COLO668 (cell line): Measurements from ENCODE around the gene NBAS.

ENCODE experiments used
- DNase-seq: peaks from one replicate; lab custom pipeline; 2025; ENCODE audit not compliant: unreplicated experiment; lab: John Stamatoyannopoulos, UW

Gene NBAS

DNA sequence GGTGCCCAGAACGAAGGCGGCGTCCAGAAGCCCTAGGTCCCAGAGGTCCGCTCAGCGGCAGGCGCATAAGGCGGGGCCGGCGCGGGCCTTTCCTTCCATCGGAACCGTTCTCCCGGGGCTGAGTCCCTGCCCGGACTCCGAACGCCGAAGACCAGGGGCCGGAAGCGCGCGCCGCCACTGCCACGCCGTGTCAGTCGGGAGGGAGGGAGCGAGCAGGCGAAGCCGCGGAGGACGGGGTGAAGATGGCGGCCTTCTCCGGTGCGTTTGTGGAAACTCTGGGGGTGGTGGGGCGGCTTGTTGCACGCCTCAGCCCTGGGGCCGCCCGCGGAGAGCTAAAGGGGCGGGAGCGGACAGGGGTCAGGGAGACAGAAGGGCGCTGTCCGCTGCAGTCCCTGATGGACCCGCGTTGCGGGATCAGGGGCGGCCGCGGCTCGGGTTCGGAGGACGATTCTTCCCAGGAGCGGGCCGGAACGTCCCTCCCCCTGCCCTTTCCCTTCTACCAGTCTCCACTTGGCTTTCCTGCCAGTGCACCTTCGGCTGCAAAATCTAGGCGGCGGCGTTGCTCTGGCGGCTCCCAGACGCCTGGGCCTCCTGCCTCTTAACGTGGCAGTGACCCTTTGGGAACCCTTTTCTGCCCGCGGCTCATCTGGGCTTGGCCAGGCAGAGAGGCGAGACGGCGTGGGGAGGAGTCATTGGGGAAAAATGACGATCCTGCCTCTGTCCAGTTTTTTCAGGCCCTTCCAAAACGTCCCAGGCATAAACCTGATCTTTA lies 30.7 kb upstream of the NBAS start, which contains the start of gene DDX1:
DDX1 (plus strand) TSS at position 177 of the 772 bp plus-strand sequence; CDS start at position 243, 66 bp downstream.
- DNase-seq, result peak; percentile 90

DNA sequence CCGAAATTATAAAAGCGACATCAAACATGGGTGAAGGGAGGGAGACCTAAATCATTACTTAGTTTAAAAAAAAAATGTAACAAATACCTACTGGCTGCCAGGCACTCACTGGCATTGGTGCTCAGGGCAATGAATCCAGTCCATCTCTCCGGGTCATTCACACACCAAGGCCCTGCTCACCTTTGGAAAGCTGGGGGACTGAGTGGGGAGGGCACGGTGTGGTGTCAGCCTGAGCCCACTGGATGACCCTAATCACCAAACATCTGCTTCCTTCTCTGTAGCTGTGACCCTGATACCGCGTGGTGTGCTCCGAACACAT lies 30.2 kb upstream of the NBAS start:
- DNase-seq, result no peak

DNA sequence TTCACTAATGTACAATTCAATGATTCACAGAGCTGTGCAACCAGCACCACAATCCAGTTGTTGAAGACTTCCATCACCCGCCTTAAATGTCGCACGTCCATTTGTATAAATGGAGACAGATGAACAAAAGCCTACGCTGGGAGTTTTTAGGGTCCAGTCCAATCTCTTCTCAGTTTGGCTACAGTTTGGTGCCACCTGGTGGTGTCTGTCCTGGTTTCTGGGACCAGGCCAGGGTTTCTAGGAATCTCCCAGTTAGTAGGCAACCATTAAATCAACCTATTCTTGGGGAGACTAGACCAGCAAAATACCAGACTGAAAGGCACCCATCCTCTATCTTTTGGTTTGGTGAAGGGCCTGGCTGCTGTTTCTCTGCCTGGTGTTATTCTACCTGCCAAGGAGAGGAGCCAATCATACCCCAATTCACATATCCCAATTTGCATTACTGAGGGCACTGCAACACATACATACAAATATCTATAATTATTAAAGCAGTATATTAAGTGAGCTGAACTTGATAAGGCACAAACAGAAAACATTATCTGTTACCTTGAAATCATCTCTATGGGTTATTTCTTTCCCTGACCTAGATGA lies 27.3 kb upstream of the NBAS start:
- peak; percentile 60 for DNase-seq

DNA sequence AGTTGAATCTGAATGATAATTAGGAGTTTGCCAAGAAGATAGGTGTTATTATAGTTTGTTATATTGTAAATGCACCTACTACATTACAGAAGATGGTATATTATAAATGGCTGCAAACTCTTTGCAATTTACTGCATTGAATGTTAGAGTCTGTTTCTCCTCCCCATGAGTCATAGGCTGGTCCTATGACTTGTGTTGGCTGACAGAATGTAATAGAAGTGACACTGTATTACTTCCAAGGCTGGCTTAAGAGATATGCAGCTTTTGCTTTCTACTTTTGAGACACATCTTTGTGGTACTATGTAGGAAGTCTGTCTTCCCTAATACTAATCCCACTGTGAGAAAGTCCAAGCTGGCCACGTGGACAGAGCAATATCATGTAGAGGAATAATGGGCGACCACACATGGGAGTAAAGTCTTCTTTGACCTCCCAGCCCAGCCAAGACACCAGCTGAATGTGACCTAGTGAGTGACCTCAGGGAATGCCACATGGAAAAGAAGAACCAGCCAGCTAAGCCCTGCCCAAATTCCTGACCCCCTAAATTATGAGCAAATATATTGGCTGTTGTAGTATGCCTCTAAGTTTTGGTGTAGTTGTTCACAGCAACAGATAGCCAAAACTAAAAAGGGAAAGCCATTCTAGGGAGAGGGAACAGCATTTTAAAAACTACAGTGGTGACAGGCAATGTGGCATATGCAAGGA lies 23.8 kb upstream of the NBAS start:
- DNase-seq, result no peak

DNA sequence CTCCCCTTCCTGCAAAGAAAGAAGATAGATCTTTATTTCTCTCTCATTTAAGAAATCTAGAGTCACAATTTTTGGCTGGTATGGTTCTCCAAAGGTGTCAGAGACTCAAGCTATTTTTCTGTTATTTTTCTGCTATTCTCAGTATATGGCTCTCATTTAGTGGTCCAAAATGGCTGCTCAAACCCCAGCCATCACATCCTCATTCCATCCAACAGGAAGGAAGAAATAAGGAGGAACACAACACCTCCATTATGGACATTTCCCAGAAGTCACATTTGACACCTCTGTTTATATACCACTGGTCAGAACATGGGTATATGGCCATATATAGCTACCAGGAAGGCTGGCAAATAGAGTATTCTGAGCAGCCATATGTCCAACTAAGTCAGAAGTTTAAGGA lies 23.2 kb upstream of the NBAS start:
- no peak for DNase-seq

DNA sequence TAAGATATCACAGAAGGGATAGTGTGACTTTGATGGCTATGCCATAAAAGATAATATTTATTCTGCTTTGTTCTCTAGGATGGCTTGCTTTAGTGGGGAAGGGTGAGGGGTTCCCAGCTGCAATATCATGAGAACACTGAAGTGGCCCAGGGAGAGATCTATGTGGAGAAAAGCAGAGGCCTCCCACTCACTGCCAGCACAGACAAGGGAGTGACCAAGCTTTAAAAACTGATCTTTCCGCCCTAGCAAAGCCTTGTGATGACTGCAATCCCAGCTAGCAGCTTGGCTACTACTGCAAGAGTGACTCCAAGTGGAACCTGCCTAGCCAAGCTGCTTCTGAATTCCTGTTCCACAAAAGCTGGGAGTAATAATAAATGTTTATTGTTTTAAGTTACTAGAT lies 22.7 kb upstream of the NBAS start:
- no peak for DNase-seq

DNA sequence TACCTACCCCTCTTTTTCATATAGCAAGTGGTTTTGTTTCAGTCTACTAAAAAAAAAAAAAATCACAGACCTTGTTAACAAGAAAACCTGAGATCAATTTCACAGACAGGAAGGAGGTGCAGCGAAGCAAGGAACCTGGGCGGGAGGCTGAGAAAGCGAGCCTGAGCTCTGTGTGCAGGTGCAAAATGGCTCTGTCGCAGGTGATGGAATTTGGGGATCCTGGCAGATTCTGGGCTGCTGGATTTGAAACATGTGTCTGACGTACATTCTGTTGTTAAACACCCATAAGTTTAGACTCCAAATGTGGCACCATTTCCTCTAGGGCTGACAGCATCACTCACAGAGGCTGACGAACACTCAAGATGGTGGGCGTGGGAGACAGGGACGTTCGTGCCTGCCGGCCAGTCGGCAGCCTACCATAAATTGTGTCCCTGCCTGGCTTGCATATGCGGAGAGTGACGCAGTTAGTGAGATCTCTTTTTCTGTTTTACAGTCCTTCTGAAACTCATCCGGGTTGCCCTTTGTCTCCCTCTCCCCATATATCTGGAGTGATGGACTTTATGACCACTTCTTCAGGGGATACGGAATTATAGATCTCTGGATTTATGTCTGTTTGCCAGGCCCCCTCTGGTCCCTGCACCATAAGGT lies 21.7 kb upstream of the NBAS start:
- DNase-seq, result no peak

DNA sequence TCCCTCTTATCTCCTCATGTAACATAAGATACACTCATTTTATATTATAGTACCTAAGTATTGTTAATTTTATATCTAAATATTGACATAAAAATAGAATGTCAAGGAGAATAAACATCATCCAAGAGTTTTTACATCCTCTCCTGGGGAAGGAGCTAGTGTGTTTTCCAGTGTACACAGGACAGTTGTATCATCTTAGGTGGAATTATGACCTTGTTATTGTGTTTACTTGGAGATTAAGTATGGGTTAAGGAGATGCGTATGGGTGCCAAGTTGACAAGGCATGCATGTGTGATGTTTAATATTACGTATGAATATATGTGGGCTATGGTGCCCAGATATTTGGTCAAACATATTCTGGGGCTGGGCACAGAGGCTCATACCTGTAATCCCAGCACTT lies 19.3 kb upstream of the NBAS start:
- DNase-seq, result no peak

DNA sequence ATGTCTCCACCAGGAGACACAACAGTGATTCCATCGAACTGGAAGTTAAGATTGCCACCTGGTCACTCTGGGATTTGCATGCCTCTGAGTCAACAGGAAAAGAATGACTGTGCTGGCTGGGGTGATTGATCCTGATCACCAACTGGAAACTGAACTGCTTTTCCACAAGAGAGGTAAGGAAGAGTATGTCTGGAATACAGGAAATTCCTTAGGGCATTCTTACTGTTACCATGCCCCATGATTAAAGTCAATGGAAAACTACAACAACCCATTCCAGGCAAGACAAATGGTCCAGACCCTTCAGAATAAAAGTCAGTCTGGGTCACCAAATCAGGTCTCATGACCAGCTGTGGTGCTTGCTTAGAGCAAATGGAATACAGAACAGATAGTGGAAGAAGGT lies 18.5 kb upstream of the NBAS start:
- DNase-seq, result no peak

DNA sequence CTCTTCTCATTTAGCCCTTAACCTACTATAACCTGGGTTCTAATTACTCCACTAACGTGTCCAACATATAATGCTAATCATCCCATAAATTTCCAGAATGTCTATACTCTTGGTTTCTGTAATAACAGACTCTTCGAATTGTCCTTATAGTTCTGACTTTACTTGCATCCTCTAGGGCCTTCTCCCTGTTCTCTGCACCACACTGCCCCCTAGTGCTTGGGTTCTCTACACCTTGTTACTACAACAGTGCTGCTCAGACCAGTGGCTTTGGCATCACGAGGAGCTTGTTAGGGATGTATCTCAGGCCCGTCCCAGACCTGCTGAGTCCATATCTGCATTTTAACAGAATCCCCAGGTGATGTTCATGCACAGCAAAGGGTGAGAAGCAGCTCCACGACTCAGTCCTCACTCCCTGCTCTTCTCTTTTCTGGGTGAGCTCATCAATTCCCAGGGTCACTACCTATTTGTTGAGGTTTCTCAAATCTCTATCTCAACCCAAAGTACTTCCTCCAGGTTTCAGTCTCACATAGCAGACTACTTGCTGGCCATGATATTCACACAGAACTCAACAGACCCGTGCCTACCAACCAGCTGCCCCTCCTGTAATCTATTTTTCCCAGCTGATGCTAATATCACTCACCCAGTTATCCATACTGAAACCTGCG lies 16.1 kb upstream of the NBAS start:
- DNase-seq, result peak; percentile 85

DNA sequence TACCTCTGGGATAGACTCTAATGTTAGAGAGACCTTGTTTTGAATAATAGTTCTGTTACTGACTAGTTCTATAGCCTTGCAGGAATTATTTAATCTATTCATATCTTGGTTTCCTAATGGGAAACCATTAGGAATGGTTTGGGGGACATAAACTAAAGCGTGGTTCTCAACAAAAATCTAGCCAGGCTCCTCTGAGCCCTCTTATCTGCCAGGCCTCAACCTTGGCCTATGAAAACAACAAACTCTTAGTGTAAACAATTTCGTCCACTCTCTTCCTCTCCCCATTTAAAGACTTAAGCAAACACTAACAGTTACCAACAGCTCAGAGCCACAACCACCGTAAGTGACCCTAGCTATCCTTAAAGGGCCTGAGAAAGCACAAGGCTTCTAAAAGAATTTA lies 10.6 kb upstream of the NBAS start:
- DNase-seq, result no peak

DNA sequence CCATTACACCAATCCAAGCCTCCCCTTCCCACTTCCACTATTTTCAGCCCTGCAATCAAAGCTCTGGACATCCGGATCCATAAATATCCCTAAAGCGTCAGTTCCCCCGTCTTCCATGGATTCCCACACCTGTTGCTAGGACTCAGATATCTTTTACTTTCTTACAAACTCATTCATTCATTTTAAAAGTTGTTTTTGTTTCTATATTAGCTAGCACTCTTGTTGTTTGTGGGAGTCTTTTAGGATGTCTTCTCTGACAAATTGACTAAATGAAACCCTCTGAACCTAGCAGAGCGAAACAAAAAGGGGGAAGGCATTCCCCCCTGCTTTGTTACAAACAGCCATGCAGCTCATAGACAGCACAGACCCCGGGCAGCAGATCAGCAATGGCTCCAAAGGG lies 9.0 kb upstream of the NBAS start:
- DNase-seq, result no peak

DNA sequence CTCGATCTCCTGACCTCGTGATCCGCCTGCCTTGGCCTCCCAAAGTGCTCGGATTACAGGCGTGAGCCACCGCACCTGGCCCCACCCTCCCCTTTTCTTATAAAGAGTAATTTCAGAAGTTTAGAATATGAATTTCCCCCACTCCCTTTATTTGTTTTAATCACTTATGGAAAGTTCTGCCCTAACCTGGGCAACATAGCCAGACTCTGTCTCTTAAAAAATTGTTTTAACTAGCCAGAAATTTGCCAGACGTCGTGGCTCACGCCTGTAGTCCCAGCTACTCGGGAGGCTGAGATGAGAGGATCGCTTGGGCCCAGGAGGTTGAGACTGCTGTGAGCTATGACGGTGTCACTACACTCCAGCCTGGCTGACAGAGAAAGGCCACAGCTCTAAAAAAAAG lies 7.7 kb upstream of the NBAS start:
- no peak for DNase-seq

DNA sequence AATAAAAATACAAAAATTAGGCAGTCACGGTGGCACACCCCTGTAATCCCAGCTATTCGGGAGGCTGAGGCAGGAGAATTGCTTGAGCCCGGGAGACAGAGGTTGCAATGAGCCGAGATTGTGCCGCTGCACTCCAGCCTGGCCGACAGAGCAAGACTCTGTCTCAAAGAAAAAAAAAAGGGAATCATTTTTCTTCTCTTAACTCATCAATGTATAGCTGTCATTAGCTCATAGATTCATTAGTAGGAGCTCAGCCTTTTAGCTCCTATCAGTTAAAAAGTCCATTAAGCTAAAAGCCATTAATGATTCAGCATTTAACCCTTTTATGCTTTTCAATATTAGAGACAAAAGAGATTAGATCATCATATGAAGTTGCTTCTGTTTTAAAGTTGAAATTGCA lies 5.8 kb upstream of the NBAS start:
- no peak for DNase-seq

DNA sequence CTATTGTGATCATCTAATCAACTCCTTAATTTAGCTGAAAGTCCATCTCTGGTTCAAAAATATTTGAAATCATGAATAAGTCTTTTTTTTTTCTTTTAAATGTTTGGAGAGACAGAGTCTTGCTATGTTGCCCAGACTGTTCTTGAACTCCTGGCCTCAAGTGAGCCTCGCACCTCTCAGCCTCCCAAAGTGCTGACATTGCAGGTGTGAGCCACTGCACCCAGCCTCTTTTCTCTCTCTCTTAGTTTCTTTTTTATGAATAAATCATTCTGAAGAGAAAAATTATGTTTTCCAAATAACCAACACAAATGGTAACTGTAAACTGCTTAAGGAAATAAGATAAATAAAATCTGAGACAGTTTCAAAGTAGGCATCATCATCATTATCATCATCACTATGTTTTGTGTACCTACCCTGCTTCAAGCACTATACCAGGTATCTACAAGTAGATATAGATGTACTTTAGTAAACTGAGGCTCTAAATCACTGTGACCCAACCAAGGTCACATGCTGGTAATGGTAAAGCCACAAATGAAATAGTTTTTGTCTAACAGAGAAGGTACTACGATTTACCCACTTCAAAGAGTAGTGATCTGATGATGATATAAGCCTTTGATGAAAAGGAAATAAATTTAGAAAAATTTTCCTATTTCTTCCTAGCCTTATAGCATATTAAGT lies 5.0 kb upstream of the NBAS start:
- no peak for DNase-seq

DNA sequence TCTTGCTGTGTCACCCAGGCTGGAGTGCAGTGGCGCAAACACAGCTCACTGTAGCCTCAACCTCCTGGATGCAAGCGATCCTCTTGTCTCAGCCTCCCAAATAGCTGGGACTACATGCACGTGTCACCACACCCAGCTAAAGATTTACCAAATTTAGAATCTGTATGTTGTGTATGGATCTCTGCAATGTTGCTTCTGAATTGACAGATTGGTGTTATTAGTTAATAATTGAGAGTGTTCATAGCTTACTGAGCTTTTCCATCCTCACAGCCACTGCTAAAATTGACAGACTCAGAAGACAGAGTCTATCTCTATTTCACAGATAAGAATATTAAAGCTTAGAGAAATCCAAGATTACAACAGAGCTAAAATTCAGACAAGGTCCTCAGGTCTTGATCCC lies 4.3 kb upstream of the NBAS start:
- DNase-seq, result no peak

DNA sequence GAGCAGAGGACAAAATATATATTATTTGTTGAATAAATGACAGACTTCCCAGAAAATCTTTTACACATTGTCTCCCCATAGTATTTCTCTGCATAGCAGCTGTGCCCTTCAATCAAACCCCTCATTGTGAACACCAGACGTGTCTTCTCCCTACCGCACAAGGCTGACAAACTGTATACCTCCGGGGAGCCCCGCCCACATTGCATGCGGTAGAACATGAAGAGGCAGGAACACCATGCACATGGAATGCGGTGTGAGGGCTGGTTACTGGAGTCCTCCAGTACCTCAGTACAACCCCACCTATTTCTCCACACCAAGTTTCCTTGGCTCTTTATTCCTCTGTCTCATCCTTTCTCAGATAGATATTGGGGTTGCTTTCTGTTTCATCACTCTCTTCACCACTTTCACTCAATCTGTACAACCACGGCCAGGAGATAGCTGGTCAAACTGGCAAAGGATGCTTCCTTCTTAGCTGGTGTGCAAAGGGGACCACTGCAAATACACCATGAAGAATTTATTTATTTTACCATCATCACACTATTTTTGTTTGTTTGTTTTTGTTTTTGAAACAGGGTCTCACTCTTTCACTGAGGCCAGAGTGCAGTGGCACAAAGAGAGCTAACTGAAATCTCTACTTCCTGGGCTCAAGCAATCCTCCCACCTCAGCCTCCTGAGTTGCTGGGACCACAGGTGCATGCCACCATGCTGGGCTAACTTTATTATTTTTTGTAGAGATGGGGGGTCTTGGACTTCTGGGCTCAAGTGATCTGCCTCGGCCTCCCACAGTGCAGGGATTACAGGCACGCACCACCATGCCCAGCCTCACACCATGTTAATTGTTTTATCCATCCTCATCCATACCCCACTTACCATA lies 2.3 kb upstream of the NBAS start:
- DNase-seq, result no peak

DNA sequence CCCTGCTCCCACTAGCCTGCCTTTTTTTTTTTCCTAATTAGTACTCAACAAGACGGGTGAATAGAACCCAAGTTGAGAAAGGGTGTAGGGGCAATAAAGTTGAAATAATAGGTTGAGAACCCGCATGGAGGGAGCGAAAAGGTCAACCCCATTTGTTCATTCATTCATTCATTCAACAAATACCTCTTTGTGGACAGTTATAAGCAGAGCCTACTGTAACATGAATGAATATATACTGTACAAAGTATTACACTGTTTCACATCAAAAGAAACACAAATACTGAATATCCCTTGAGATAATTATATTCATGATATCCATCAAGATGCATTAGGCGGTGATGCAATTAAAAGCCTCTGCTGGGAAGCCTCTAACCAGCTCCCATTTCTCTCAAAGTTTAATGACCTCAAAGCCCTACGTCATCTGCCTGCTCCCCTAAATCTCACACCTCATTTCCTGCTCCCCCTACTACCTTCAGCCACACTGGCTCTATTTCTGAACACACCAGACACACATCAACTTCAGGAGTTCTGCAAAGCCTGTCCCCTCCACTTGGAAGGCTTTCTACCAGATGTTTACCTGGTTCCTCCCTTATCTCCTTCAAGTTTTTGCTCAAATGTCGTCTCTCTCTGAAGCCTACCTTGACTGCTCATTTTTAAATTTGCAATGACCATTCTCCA lies 1.4 kb upstream of the NBAS start:
- DNase-seq, result no peak

DNA sequence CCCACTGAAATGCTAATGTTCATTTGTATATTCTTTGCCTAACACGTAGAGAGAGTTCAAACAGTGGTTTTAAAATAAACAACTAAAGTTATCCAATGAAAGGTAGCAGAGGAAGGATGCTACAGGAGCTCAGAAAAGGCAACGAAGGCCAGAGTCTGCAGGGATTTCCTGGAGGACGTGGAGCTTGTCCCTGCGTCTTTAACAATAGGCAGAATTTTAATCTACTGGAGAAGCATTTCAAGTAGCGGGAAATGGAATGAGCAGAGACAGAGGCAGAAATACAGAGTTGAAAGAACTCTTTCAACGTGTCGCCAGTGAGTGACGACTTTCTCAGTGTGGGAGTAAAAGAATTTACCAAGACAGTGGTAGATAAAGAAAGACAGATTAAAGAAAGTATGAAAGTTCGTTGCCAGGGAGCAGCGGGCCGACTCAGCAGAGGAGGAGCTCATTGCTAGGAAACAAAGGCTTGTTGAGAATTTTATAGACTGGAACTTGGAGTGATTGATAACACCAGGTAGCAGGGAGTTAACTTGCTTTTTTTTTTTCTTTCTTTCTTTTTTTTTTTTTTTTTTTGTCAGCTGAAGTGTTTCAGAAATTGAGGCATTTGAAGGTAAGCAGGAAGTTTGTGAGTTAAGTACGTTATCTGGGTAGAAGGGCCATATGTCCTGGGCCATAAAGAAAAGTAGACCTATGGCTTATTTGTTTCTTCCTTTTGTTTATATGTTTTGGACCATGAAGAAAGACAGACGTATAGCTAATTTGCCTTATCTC lies 625 bp upstream of the NBAS start:
- DNase-seq, result peak; percentile 29
